Measurements from ENCODE around the gene CCDC77. TPM values are rescaled to one million over a fixed set of nuclear protein-coding genes. Genes with fewer than 3 reads are reported as not detected.
"Not testable (repeated sequence)": the region's sequence is repeated elsewhere in the genome, so short reads cannot be mapped to it uniquely, and the experiment has no call there.

CCDC77 gene
- total and polyA plus RNA-seq, 7 donors = 2.8 to 7.8 (median 3.9) TPM

GRCh38 chr12:367972-368371 lies 33.5 kb upstream of the CCDC77 start:
- intact Hi-C loops (cut with DNase I) = loop anchor here in 1 of 2 donors (10.0 kb wide), 1 partner anchor 53 kb away; no protein-coding TSS in a partner anchor

DNA sequence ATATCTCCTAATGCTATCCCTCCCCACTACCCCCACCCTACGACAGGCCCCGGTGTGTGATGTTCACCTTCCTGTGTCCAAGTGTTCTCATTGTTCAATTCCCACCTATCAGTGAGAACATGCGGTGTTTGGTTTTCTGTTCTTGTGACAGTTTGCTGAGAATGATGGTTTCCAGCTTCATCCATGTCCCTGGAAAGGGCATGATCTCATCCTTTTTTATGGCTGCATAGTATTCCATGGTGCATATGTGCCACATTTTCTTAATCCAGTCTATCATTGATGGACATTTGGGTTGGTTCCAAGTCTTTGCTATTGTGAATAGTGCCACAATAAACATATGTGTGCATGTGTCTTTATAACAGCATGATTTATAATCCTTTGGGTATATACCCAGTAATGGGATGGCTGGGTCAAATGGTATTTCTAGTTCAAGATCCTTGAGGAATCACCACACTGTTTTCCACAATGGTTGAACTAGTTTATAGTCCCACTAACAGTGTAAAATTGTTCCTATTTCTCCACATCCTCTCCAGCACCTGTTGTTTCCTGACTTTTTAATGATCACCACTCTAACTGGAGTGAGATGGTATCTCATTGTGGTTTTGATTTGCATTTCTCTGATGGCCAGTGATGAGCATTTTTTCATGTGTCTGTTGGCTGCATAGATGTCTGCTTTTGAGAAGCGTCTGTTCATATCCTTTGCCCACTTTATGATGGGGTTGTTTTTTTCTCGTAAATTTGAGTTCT lies 30.5 kb upstream of the CCDC77 start:
- ATAC-seq; H3K4me1 ChIP-seq; H3K27me3 ChIP-seq (ENCODE audit: insufficient read depth in 3 of 3, low read length in 2 of 3); H3K27ac ChIP-seq; intact Hi-C loops (cut with DNase I); H3K4me3 ChIP-seq; DNase-seq; H3K9me3 ChIP-seq: not testable (repeated sequence)
- WGBS, 3 donors = 98 to 99% (median 99%) methylated on average over 5 of the region's 5 CpGs
- H3K36me3 ChIP-seq (ENCODE audit: insufficient read depth in 1 of 2, low read depth in 1 of 2) = peaks cover 5 to 76% of the 10 kb centered on the region in 2 donors

More at GRCh38 chr12:367972-368371, 33.5 kb upstream of the CCDC77 start:
- Histone ChIP-seq H3K27me3 (ENCODE audit: insufficient read depth in 3 of 3, low read length in 2 of 3) (no peaks in the 10 kb centered on the region), H3K4me1 (no peaks in the 10 kb centered on the region), H3K4me3 (no peak overlapping the region), H3K9me3 (peaks cover 3% of the 10 kb centered on the region), H3K27ac (no peak overlapping the region), H3K36me3 (ENCODE audit: insufficient read depth in 1 of 2, low read depth in 1 of 2) (peaks cover 9 to 83% of the 10 kb centered on the region in 2 donors)
- ATAC-seq = no peak
- TF ChIP-seq CTCF (IDR thresholded peaks at IDR 0.05) = no peak
- 94 to 98% (median 96%) methylated on average over 1 of the region's 1 CpG for WGBS, 3 donors
- DNase-seq = no peak

GRCh38 chr12:386651-387050 lies 14.8 kb upstream of the CCDC77 start:
- Histone ChIP-seq H3K4me3 (peak overlapping the region; percentile 90), H3K27me3 (ENCODE audit: insufficient read depth in 3 of 3, low read length in 2 of 3) (no peaks in the 10 kb centered on the region), H3K27ac (no peak overlapping the region), H3K9me3 (no peaks in the 10 kb centered on the region), H3K4me1 (peaks cover 27% of the 10 kb centered on the region), H3K36me3 (ENCODE audit: insufficient read depth in 1 of 2, low read depth in 1 of 2) (peaks cover 3 to 41% of the 10 kb centered on the region in 2 donors)
- DNase-seq (no peak), ATAC-seq (no peak)
- intact Hi-C loops (cut with DNase I) = no loop called here
- TF ChIP-seq CTCF (IDR thresholded peaks at IDR 0.05) = no peak
- 61 to 69% (median 66%) methylated on average over 4 of the region's 4 CpGs for WGBS, 3 donors

GRCh38 chr12:388012-388411 lies 13.4 kb upstream of the CCDC77 start:
- 1 to 3% (median 3%) methylated on average over 2 of the region's 2 CpGs for WGBS, 3 donors
- no peak for TF ChIP-seq CTCF (IDR thresholded peaks at IDR 0.05)
- H3K9me3 ChIP-seq = no peaks in the 10 kb centered on the region
- peaks cover 27% of the 10 kb centered on the region for H3K4me1 ChIP-seq
- H3K27ac ChIP-seq = peak overlapping the region; percentile 86
- H3K4me3 ChIP-seq = peak overlapping the region; percentile 90
- H3K27me3 ChIP-seq (ENCODE audit: insufficient read depth in 3 of 3, low read length in 2 of 3) = no peaks in the 10 kb centered on the region
- H3K36me3 ChIP-seq (ENCODE audit: insufficient read depth in 1 of 2, low read depth in 1 of 2) = peaks cover 0 to 27% of the 10 kb centered on the region in 2 donors
- DNase-seq = no peak
- no peak for ATAC-seq
- intact Hi-C loops (cut with DNase I) = no loop called here

DNA sequence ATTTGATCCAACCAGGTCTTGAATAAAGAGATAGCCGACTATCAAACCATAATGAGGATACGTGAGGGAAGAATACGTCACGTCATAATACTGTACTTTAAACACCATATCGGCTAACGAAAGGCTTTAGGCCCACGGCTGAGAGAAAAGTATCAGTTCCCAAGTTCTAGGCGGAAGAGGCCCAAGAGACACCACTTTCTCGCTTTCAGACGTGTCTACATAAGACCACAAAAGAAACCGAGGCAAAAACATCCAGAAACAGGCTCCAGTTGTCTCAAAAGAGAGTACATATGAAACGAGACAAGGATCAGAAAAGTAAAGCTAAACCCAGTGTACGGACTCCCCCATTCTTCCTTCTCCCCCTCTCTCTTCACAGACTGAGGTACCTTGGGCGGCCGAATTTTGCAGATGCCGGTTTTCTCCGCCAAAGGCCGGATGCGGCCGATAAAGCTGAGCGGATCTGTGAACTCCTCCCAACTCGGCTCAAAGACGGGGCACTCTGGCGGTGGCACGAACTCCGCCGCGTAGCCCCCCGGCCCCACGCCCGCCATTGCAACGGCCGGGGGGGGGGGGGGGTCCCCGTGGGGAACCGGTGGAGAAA lies 12.8 kb upstream of the CCDC77 start:
- Histone ChIP-seq H3K4me3 (peak overlapping the region; percentile 90), H3K4me1 (peaks cover 27% of the 10 kb centered on the region), H3K27ac (peak overlapping the region; percentile 86), H3K9me3 (no peaks in the 10 kb centered on the region), H3K36me3 (ENCODE audit: insufficient read depth in 1 of 2, low read depth in 1 of 2) (peaks cover 0 to 21% of the 10 kb centered on the region in 2 donors), H3K27me3 (ENCODE audit: insufficient read depth in 3 of 3, low read length in 2 of 3) (no peaks in the 10 kb centered on the region)
- intact Hi-C loops (cut with DNase I) = no loop called here
- no peak for TF ChIP-seq CTCF (IDR thresholded peaks at IDR 0.05)
- ATAC-seq = peak; percentile 29 to 58 (median 29)
- 0% methylated on average over 29 to 35 of the region's 35 CpGs for WGBS, 3 donors
- DNase-seq = peak; percentile 34 to 60

Data from psoas muscle (tissue), 8 donors.